ENCODE measurements around the gene TUFM. TPM values are rescaled to one million over a fixed set of nuclear protein-coding genes. Genes with fewer than 3 reads are reported as not detected.
A peak's percentile ranks its signal among the peaks of the same experiment; 100 is the strongest.

TUFM gene
- total RNA-seq, 1 experiment from 2014 or later: 342 TPM

DNA sequence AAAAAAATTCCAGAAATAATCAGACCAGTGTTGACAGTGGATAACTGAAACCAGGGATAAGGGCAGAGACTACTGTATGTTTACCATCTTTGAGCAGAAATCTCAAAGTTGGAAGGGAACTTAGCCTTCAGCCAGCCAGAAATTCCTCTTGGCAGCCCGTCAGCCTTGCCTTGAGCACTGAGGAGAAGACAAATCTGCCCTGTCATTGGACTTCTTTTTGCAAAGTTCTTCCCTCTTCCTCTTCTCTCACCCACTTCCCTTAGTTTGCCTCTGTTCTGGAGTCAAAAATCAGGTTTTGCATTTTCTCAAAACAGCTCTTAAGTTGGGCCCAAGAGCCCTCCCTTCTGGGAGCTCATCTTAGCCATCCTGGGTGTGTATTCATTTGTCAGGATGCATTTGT, 6.2 kb downstream of the TUFM start:
- TSS peak; percentile 2 for BruUV-seq (replicated peaks)
- Histone ChIP-seq H2AFZ (no peak overlapping the region), H4K20me1 (ENCODE audit: insufficient read depth) (peaks cover 34% of the 10 kb centered on the region), H3K4me1 (replicated peaks; ENCODE audit: insufficient read depth) (peaks cover 4% of the 10 kb centered on the region), H3K9me2 (ENCODE audit: insufficient read depth) (no peaks in the 10 kb centered on the region), H3K9me3 (ENCODE audit: insufficient read depth, low read depth) (no peaks in the 10 kb centered on the region), H3K36me3 (ENCODE audit: low read depth) (peaks cover 37% of the 10 kb centered on the region), H3F3A (ENCODE audit: insufficient read depth, low read depth) (peaks cover 86% of the 10 kb centered on the region), H3K27me3 (ENCODE audit: insufficient read depth, low read depth) (no peaks in the 10 kb centered on the region), H3K79me2 (ENCODE audit: low read depth) (peaks cover 11% of the 10 kb centered on the region), H3K4me2 (no peak overlapping the region), H3K27ac (peak overlapping the region; percentile 48), H3K4me3 (no peak overlapping the region)
- ChIA-PET CTCF (interaction anchor here (0.7 kb wide), 1 partner anchor 1162 kb away, joined by 5 read pairs; no protein-coding TSS in a partner anchor), POLR2A (ENCODE audit: unreplicated experiment) (interaction anchor here (0.5 kb wide), 1 partner anchor 83 kb away, joined by 4 read pairs; no protein-coding TSS in a partner anchor)
- TF ChIP-seq, protein P1, sequence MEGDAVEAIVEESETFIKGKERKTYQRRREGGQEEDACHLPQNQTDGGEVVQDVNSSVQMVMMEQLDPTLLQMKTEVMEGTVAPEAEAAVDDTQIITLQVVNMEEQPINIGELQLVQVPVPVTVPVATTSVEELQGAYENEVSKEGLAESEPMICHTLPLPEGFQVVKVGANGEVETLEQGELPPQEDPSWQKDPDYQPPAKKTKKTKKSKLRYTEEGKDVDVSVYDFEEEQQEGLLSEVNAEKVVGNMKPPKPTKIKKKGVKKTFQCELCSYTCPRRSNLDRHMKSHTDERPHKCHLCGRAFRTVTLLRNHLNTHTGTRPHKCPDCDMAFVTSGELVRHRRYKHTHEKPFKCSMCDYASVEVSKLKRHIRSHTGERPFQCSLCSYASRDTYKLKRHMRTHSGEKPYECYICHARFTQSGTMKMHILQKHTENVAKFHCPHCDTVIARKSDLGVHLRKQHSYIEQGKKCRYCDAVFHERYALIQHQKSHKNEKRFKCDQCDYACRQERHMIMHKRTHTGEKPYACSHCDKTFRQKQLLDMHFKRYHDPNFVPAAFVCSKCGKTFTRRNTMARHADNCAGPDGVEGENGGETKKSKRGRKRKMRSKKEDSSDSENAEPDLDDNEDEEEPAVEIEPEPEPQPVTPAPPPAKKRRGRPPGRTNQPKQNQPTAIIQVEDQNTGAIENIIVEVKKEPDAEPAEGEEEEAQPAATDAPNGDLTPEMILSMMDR (conservative IDR thresholded peaks at IDR 0.05): no peak
- no peak for TF ChIP-seq EZH2 (IDR thresholded peaks at IDR 0.05; ENCODE audit: low read depth)
- intact Hi-C loops (cut with micrococcal nuclease; ENCODE audit: unreplicated experiment): no loop called here
- DNase-seq: peak in 1 of 2 experiments; percentile 15

DNA sequence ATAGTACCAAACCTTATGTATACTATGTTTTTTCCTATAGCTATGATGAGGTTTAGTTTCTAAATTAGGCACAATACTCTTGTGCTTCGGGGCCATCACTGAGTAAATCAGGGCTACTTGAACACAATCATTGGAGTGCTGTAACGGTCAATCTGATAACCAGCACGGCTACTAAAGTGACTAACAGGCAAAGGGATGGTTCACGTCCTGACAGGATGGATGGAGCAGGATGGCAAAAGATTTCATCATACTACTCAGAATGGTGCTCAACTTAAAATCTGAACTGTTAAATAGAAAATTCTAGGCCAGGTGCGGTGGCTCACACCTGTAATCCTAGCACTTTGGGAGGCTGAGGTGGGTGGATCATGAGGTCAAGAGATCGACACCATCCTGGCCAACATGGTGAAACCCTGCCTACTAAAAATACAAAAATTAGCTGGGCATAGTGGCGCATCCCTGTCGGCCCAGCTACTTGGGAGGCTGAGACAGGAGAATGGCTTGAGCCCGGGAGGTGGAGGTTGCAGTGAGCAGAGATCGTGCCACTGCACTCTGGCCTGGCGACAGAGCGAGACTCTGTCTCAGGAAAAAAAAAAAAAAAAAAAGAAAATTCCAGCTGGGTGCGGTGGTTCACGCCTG, 7.0 kb downstream of the TUFM start:
- no peaks in the 10 kb centered on the region for H3K27me3 ChIP-seq (ENCODE audit: insufficient read depth, low read depth)
- H3K36me3 ChIP-seq (ENCODE audit: low read depth): peaks cover 36% of the 10 kb centered on the region
- BruUV-seq (replicated peaks): no TSS peak
- ChIA-PET CTCF (no interaction called here), POLR2A (ENCODE audit: unreplicated experiment) (no interaction called here)
- peaks cover 36% of the 10 kb centered on the region for H4K20me1 ChIP-seq (ENCODE audit: insufficient read depth)
- H3K4me2 ChIP-seq: no peak overlapping the region
- peaks cover 4% of the 10 kb centered on the region; the same call in 1 of the 2 replicates for H3K79me2 ChIP-seq (ENCODE audit: low read depth)
- intact Hi-C loops (cut with micrococcal nuclease; ENCODE audit: unreplicated experiment): no loop called here
- no peak for DNase-seq
- H3K9me3 ChIP-seq (ENCODE audit: insufficient read depth, low read depth): no peaks in the 10 kb centered on the region
- TF ChIP-seq, protein P1 (conservative IDR thresholded peaks at IDR 0.05): no peak
- no peak for TF ChIP-seq EZH2 (IDR thresholded peaks at IDR 0.05; ENCODE audit: low read depth)
- H3K4me3 ChIP-seq: no peak overlapping the region
- no peak overlapping the region for H2AFZ ChIP-seq
- H3K4me1 ChIP-seq (replicated peaks; ENCODE audit: insufficient read depth): no peaks in the 10 kb centered on the region
- H3K27ac ChIP-seq: peak overlapping the region; percentile 48
- H3K9me2 ChIP-seq (ENCODE audit: insufficient read depth): no peaks in the 10 kb centered on the region
- peaks cover 91% of the 10 kb centered on the region for H3F3A ChIP-seq (ENCODE audit: insufficient read depth, low read depth)

DNA sequence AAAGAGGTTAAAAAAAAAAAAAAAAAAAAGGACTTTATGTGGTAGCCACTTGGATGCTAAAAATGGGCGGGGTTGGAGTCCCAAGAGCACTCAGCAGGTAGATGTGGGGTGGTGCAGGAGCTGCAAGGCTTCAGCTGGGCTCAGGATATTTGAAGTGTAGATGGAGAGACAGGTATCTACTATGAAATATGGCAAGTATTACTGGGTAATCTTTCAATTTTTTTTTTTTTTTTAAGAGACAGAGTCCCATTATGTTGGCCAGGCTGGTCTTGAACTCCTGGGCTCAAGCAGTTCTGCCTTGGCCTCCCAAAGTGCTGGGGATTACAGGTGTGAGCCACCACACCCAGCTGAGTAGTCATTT, 7.6 kb downstream of the TUFM start:
- intact Hi-C loops (cut with micrococcal nuclease; ENCODE audit: unreplicated experiment): no loop called here
- Histone ChIP-seq H3K4me3 (no peak overlapping the region), H3K27me3 (ENCODE audit: insufficient read depth, low read depth) (no peaks in the 10 kb centered on the region), H3K27ac (no peak overlapping the region), H3K36me3 (ENCODE audit: low read depth) (peaks cover 36% of the 10 kb centered on the region), H3K9me3 (ENCODE audit: insufficient read depth, low read depth) (no peaks in the 10 kb centered on the region), H3K4me1 (replicated peaks; ENCODE audit: insufficient read depth) (no peaks in the 10 kb centered on the region), H2AFZ (no peak overlapping the region), H3F3A (ENCODE audit: insufficient read depth, low read depth) (peaks cover 93% of the 10 kb centered on the region), H3K4me2 (no peak overlapping the region), H4K20me1 (ENCODE audit: insufficient read depth) (peaks cover 39% of the 10 kb centered on the region), H3K79me2 (ENCODE audit: low read depth) (no peaks in the 10 kb centered on the region), H3K9me2 (ENCODE audit: insufficient read depth) (no peaks in the 10 kb centered on the region)
- CTCF ChIA-PET: no interaction called here
- BruUV-seq (replicated peaks): no TSS peak
- TF ChIP-seq, protein P1 (conservative IDR thresholded peaks at IDR 0.05): no peak
- no peak for DNase-seq
- POLR2A ChIA-PET (ENCODE audit: unreplicated experiment): no interaction called here

All from PC-9 (cell line).